Stimulated activated CD4-positive, alpha-beta T cell treated with anti-CD3 and anti-CD28 coated beads, Interleukin-1b, Interleukin-23, amount 100 ng/mL, for 48 hours (primary cell): Measurements from ENCODE around the gene MASP1.
"Not testable (repeated sequence)": the region's sequence is repeated elsewhere in the genome, so short reads cannot be mapped to it uniquely, and the experiment has no call there.

Experiments used
- DNase-seq: peaks from one replicate; pipeline ENCODE4 v3.0.0-alpha.2; 2020

Gene MASP1

GRCh38 chr3:187222801-187223200, 68.7 kb downstream of the MASP1 start:
- no peak for DNase-seq

GRCh38 chr3:187215460-187215859, 76.1 kb downstream of the MASP1 start:
- no peak for DNase-seq

- DNase-seq: no peak
Observed at GRCh38 chr3:187213616-187214015, 77.9 kb downstream of the MASP1 start.

- no peak for DNase-seq
Observed at GRCh38 chr3:187212705-187213104, 78.8 kb downstream of the MASP1 start.

GRCh38 chr3:187212196-187212545, 79.4 kb downstream of the MASP1 start:
- DNase-seq: no peak

GRCh38 chr3:187211532-187212195, 79.9 kb downstream of the MASP1 start:
- no peak for DNase-seq

- DNase-seq: no peak
Observed at GRCh38 chr3:187210545-187211327, 80.8 kb downstream of the MASP1 start.

- DNase-seq: no peak
Observed at GRCh38 chr3:187210091-187210490, 81.4 kb downstream of the MASP1 start.

GRCh38 chr3:187209491-187209890, 82.0 kb downstream of the MASP1 start:
- no peak for DNase-seq

GRCh38 chr3:187208159-187208558, 83.4 kb downstream of the MASP1 start:
- no peak for DNase-seq

- DNase-seq: no peak
Observed at GRCh38 chr3:187207624-187208023, 83.9 kb downstream of the MASP1 start.

- DNase-seq: no peak
Observed at GRCh38 chr3:187207062-187207461, 84.5 kb downstream of the MASP1 start.

GRCh38 chr3:187205683-187206082, 85.9 kb downstream of the MASP1 start:
- no peak for DNase-seq

GRCh38 chr3:187199463-187200050, 92.0 kb downstream of the MASP1 start:
- not testable (repeated sequence) for DNase-seq

GRCh38 chr3:187198490-187198889, 93.0 kb downstream of the MASP1 start:
- DNase-seq: no peak

GRCh38 chr3:187197335-187197649, 94.2 kb downstream of the MASP1 start, which contains the start of gene RTP1:
RTP1 (plus strand) TSS chr3:187197486; CDS start chr3:187197516, 30 bp downstream.
- DNase-seq: no peak

GRCh38 chr3:187196573-187197334, 94.8 kb downstream of the MASP1 start:
- DNase-seq: no peak

GRCh38 chr3:187193181-187193580, 98.4 kb downstream of the MASP1 start:
- no peak for DNase-seq

- DNase-seq: no peak
Observed at GRCh38 chr3:187191271-187191670, 100.3 kb downstream of the MASP1 start.

- DNase-seq: no peak
Observed at GRCh38 chr3:187188931-187189330, 102.6 kb downstream of the MASP1 start.

- no peak for DNase-seq
Observed at GRCh38 chr3:187186801-187187421, 104.6 kb downstream of the MASP1 start.

- DNase-seq: no peak
Observed at GRCh38 chr3:187186375-187186774, 105.2 kb downstream of the MASP1 start.

GRCh38 chr3:187185759-187186158, 105.8 kb downstream of the MASP1 start:
- DNase-seq: no peak
